ENCODE data around the gene TSPAN5. TPM values are rescaled to one million over a fixed set of nuclear protein-coding genes. Genes with fewer than 3 reads are reported as not detected.

TSPAN5 gene
- total and polyA plus RNA-seq, 9 of the 15 experiments (the other 6 are each of a cell fraction or from before 2014, with no cell fraction given) = 0.58 to 6.6 (median 0.73) TPM

DNA sequence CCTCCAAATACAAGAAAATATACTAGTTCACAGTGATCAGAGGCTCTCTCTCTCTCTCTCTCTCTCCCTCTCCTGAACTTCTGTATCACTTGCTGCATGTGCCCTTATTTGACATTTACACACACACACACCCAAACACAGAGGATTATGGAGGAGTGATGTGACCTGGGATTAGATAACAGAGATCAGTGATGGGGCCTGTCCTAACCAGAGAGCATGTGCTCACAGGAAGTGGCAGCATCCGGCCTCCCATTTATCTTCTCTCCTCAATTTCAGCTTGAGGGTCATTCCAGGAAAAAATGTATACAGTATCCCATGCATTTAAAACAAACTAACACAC lies 143.0 kb downstream of the TSPAN5 start (continued):
- TF ChIP-seq TEAD2 (tag; IDR thresholded peaks at IDR 0.05) (no peak), EP300 (IDR thresholded peaks at IDR 0.05; ENCODE audit: low read length) (0 out of 2 replicates have a peak, but pooled peaks have one; percentile 50), MEIS2 (IDR thresholded peaks at IDR 0.05; ENCODE audit: partially characterized antibody) (peak; percentile 14), TEAD4 (IDR thresholded peaks at IDR 0.05; ENCODE audit: low read length) (peak; percentile 26; the same call in 1 of the 2 replicates), TEAD4 (CRISPR knock-in tag; IDR thresholded peaks at IDR 0.05; ENCODE audit: borderline replicate concordance) (no peak), L3MBTL2 (IDR thresholded peaks at IDR 0.05) (peak; percentile 78), NR4A1 (CRISPR knock-in tag; IDR thresholded peaks at IDR 0.05) (no peak), NR4A1 (tag; IDR thresholded peaks at IDR 0.05) (no peak), CAMTA2 (CRISPR knock-in tag; conservative IDR thresholded peaks at IDR 0.05) (no peak), C11orf30 (IDR thresholded peaks at IDR 0.05; ENCODE audit: low read depth) (no peak), ZNF445 (CRISPR knock-in tag; IDR thresholded peaks at IDR 0.05; ENCODE audit: low read depth) (no peak), ETV5 (CRISPR knock-in tag; IDR thresholded peaks at IDR 0.05; ENCODE audit: low read depth) (0 out of 2 replicates have a peak, but pooled peaks have one; percentile 39), ZFPM2 (CRISPR knock-in tag; IDR thresholded peaks at IDR 0.05) (no peak), HMG20A (CRISPR knock-in tag; conservative IDR thresholded peaks at IDR 0.05) (no peak), ATF1 (CRISPR knock-in tag; IDR thresholded peaks at IDR 0.05) (no peak), ATF1 (tag; IDR thresholded peaks at IDR 0.05) (0 out of 2 replicates have a peak, but pooled peaks have one; percentile 9), MYC (IDR thresholded peaks at IDR 0.05; ENCODE audit: low read depth, low read length) (peak; percentile 82), MYC (CRISPR knock-in tag; IDR thresholded peaks at IDR 0.05; ENCODE audit: borderline replicate concordance, low read depth) (no peak), ARID1B (IDR thresholded peaks at IDR 0.05) (peak; percentile 36), CTBP1 (IDR thresholded peaks at IDR 0.05; ENCODE audit: borderline replicate concordance) (peak; percentile 77), CCNT2 (IDR thresholded peaks at IDR 0.05; ENCODE audit: borderline replicate concordance, extremely low read depth, insufficient read length, low read depth, low read length) (peak; percentile 30), ETV1 (tag; conservative IDR thresholded peaks at IDR 0.05; ENCODE audit: low read depth) (peak; percentile 83), ZNF134 (CRISPR knock-in tag; conservative IDR thresholded peaks at IDR 0.05) (peak; percentile 73), TCF7L2 (IDR thresholded peaks at IDR 0.05; ENCODE audit: low read depth, low read length) (no peak), BRD4 (IDR thresholded peaks at IDR 0.05) (no peak), POLR2H (tag; IDR thresholded peaks at IDR 0.05; ENCODE audit: low read depth) (no peak), RFX7 (CRISPR knock-in tag; IDR thresholded peaks at IDR 0.05) (no peak), FOXJ2 (tag; IDR thresholded peaks at IDR 0.05) (peak; percentile 78), PHF20 (IDR thresholded peaks at IDR 0.05; ENCODE audit: partially characterized antibody) (no peak), RBM25 (IDR thresholded peaks at IDR 0.05; ENCODE audit: low read depth, low read length, severe bottlenecking) (no peak), CREM (IDR thresholded peaks at IDR 0.05; ENCODE audit: low read depth) (peak; percentile 12; the same call in 1 of the 2 replicates), HOXB6 (CRISPR knock-in tag; IDR thresholded peaks at IDR 0.05; ENCODE audit: borderline replicate concordance) (no peak)
- TF ChIP-seq, protein P1, sequence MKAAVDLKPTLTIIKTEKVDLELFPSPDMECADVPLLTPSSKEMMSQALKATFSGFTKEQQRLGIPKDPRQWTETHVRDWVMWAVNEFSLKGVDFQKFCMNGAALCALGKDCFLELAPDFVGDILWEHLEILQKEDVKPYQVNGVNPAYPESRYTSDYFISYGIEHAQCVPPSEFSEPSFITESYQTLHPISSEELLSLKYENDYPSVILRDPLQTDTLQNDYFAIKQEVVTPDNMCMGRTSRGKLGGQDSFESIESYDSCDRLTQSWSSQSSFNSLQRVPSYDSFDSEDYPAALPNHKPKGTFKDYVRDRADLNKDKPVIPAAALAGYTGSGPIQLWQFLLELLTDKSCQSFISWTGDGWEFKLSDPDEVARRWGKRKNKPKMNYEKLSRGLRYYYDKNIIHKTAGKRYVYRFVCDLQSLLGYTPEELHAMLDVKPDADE (conservative IDR thresholded peaks at IDR 0.05; ENCODE audit: control insufficient read depth, low read depth, low read length) = no peak
- TF ChIP-seq, protein P2, sequence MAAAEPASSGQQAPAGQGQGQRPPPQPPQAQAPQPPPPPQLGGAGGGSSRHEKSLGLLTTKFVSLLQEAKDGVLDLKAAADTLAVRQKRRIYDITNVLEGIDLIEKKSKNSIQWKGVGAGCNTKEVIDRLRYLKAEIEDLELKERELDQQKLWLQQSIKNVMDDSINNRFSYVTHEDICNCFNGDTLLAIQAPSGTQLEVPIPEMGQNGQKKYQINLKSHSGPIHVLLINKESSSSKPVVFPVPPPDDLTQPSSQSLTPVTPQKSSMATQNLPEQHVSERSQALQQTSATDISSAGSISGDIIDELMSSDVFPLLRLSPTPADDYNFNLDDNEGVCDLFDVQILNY (CRISPR knock-in tag; IDR thresholded peaks at IDR 0.05) = no peak

Measured in K562 (cell line).